Fibroblast of lung (primary cell): Measurements from ENCODE around the gene CHST11. TPM values are rescaled to one million over a fixed set of nuclear protein-coding genes. Genes with fewer than 3 reads are reported as not detected.

Source experiments
- DNase-seq, 2 donors: peaks; one replicate each; pipeline versions ENCODE4 v3.0.0 to v3.0.0-alpha.2; 2010; ENCODE audit warnings: low read depth in 2 of 2
- H2AFZ ChIP-seq: 2 replicates; pipeline ENCODE4 v1.5.1; 2012; ENCODE audit warnings: low read length, control low read depth, inconsistent platforms
- H3K27ac ChIP-seq: 2 replicates; pipeline ENCODE4 v1.5.1; 2011; ENCODE audit warnings: low read length, control low read depth; ENCODE audit not compliant: insufficient read depth
- H3K27me3 ChIP-seq: 2 replicates; pipeline ENCODE4 v1.5.1; 2011; ENCODE audit warnings: mild to moderate bottlenecking, low read length; ENCODE audit not compliant: control insufficient read depth, insufficient read depth
- H3K36me3 ChIP-seq: 2 replicates; pipeline ENCODE4 v1.5.1; 2011; ENCODE audit warnings: low read length; ENCODE audit not compliant: control insufficient read depth, insufficient read depth
- H3K4me1 ChIP-seq: 2 replicates; pipeline ENCODE4 v1.5.1; 2011; ENCODE audit warnings: low read length; ENCODE audit not compliant: control insufficient read depth, insufficient read depth; ENCODE audit errors: extremely low read depth
- H3K4me2 ChIP-seq: 2 replicates; pipeline ENCODE4 v1.5.1; 2011; ENCODE audit warnings: low read length, control low read depth; ENCODE audit not compliant: insufficient read depth; ENCODE audit errors: extremely low read depth
- H3K4me3 ChIP-seq, 4 experiments: fragments of 200-600 bp in 1 of 4; sonication (generic) in 1 of 4; replicated peaks in 1 of 4; 2 replicates each; pipeline ENCODE4 v1.5.1; 2011 to 2016; ENCODE audit warnings: low read length in 4 of 4, low read depth in 3 of 4, mild to moderate bottlenecking in 3 of 4, control low read depth in 2 of 4, inconsistent platforms in 1 of 4, mixed read lengths in 1 of 4; ENCODE audit not compliant: insufficient read depth in 1 of 4; ENCODE audit errors: control extremely low read depth in 1 of 4
- H3K79me2 ChIP-seq: 2 replicates; pipeline ENCODE4 v1.5.1; 2012; ENCODE audit warnings: mild to moderate bottlenecking, low read length, inconsistent platforms; ENCODE audit not compliant: control insufficient read depth, insufficient read depth
- H3K9ac ChIP-seq: 2 replicates; pipeline ENCODE4 v1.5.1; 2011; ENCODE audit warnings: mild to moderate bottlenecking, low read length, control low read depth; ENCODE audit not compliant: insufficient read depth
- H3K9me3 ChIP-seq: 2 replicates; pipeline ENCODE4 v1.5.1; 2012; ENCODE audit warnings: low read depth, low read length; ENCODE audit not compliant: control insufficient read depth, insufficient read depth
- H4K20me1 ChIP-seq: 2 replicates; pipeline ENCODE4 v1.5.1; 2011; ENCODE audit warnings: low read length; ENCODE audit not compliant: control insufficient read depth, insufficient read depth; ENCODE audit errors: extremely low read depth
- EZH2 ChIP-seq: IDR thresholded peaks from 2 replicates; pipeline ENCODE4 v1.5.1; 2012; ENCODE audit warnings: low read length, control low read depth, mild to moderate bottlenecking; ENCODE audit errors: missing control alignments
- polyA plus RNA-seq, 2 donors: library from polyadenylated mRNA; depleted of rRNA in 1 of 2; stranded (reverse) in 1 of 2; unstranded in 1 of 2; fragments of >200 nt; gene quantifications; 2 replicates each; pipeline ENCODE4 v1.2.1, GENCODE V29; 2011 to 2012; ENCODE audit warnings: missing spikeins in 1 of 2
- total RNA-seq: library from RNA; depleted of rRNA; stranded (reverse); fragments of >200 nt; gene quantifications from 2 replicates; pipeline ENCODE4 v1.2.1, GENCODE V29; 2014
- TF ChIP-seq, protein P1 (sequence below), 2 donors: IDR thresholded peaks in 1 of 2; conservative IDR thresholded peaks in 1 of 2; 1 replicate in 1 of 2; 2 replicates in 1 of 2; pipeline ENCODE4 v1.5.1; 2011 to 2012; ENCODE audit warnings: low read length in 2 of 2, control low read depth in 1 of 2, inconsistent platforms in 1 of 2, low read depth in 1 of 2, mild to moderate bottlenecking in 1 of 2

Gene CHST11
- total and polyA plus RNA-seq, 2 donors (not counting 1 experiment from before 2014, with no cell fraction given): 3.5 to 9.1 TPM

DNA sequence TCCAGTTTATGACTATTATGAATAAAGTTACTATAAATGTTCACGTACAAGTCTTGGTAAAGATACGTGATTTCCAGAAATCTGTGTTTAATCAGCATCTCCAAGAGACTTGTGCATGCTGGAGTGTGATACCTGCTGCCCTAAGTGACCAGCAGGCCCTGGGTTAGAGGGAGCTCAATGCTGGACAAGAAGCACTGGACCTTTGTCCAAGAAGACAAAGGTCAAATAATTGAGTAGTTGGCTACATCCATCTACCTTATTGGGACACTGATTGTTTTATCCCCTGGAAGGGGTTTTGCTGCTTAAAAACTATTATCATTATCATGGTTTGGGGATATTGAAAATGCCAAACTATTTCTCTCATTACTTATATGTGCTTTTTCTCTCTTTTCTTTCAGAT, 37.0 kb upstream of the CHST11 start:
- Histone ChIP-seq H3K4me3 (no peak overlapping the region), H3K79me2 (no peaks in the 10 kb centered on the region), H3K4me1 (no peaks in the 10 kb centered on the region), H3K36me3 (no peaks in the 10 kb centered on the region), H2AFZ (no peak overlapping the region), H3K27me3 (no peaks in the 10 kb centered on the region), H3K4me2 (no peak overlapping the region), H3K9ac (no peak overlapping the region), H3K27ac (no peak overlapping the region), H4K20me1 (no peaks in the 10 kb centered on the region), H3K9me3 (no peaks in the 10 kb centered on the region)
- no peak for DNase-seq
- no peak for TF ChIP-seq EZH2
- TF ChIP-seq, protein P1, sequence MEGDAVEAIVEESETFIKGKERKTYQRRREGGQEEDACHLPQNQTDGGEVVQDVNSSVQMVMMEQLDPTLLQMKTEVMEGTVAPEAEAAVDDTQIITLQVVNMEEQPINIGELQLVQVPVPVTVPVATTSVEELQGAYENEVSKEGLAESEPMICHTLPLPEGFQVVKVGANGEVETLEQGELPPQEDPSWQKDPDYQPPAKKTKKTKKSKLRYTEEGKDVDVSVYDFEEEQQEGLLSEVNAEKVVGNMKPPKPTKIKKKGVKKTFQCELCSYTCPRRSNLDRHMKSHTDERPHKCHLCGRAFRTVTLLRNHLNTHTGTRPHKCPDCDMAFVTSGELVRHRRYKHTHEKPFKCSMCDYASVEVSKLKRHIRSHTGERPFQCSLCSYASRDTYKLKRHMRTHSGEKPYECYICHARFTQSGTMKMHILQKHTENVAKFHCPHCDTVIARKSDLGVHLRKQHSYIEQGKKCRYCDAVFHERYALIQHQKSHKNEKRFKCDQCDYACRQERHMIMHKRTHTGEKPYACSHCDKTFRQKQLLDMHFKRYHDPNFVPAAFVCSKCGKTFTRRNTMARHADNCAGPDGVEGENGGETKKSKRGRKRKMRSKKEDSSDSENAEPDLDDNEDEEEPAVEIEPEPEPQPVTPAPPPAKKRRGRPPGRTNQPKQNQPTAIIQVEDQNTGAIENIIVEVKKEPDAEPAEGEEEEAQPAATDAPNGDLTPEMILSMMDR (conservative IDR thresholded peaks at IDR 0.05 in 1 of 2, IDR thresholded peaks at IDR 0.05 in 1 of 2; ENCODE audit: low read depth in 1 of 2, low read length in 2 of 2): no peak

DNA sequence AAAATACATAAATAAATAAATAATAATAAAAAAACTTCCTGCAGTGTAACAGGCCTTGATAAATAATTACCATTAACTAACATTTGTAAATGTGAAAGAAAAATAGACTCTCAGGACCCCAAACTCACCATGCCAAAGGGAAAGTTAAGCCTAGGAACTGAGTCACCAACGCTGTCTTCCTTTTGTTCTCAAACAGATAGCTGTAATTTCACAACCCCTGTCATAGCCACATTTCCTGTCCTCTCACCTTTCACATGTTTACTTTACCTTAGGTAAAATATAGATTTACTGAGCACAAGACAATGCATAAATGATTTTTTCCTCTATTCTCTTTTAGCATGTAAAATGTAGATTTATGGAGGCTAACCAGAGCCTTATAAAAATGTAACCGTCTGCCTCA, 35.9 kb upstream of the CHST11 start:
- H3K27me3 ChIP-seq: no peaks in the 10 kb centered on the region
- H3K4me3 ChIP-seq: no peak overlapping the region
- no peaks in the 10 kb centered on the region for H3K79me2 ChIP-seq
- H3K9ac ChIP-seq: no peak overlapping the region
- TF ChIP-seq, protein P1 (conservative IDR thresholded peaks at IDR 0.05 in 1 of 2, IDR thresholded peaks at IDR 0.05 in 1 of 2; ENCODE audit: low read depth in 1 of 2, low read length in 2 of 2): no peak
- TF ChIP-seq EZH2: no peak
- no peak overlapping the region for H3K4me2 ChIP-seq
- no peaks in the 10 kb centered on the region for H4K20me1 ChIP-seq
- DNase-seq: no peak
- H2AFZ ChIP-seq: no peak overlapping the region
- no peaks in the 10 kb centered on the region for H3K36me3 ChIP-seq
- no peaks in the 10 kb centered on the region for H3K9me3 ChIP-seq
- H3K4me1 ChIP-seq: no peaks in the 10 kb centered on the region
- H3K27ac ChIP-seq: no peak overlapping the region

- Histone ChIP-seq H3K36me3 (no peaks in the 10 kb centered on the region), H3K9ac (no peak overlapping the region), H3K27me3 (no peaks in the 10 kb centered on the region), H3K4me2 (no peak overlapping the region), H3K4me3 (no peak overlapping the region), H3K27ac (no peak overlapping the region), H3K4me1 (no peaks in the 10 kb centered on the region), H3K79me2 (no peaks in the 10 kb centered on the region), H3K9me3 (no peaks in the 10 kb centered on the region), H4K20me1 (no peaks in the 10 kb centered on the region), H2AFZ (no peak overlapping the region)
- TF ChIP-seq, protein P1 (conservative IDR thresholded peaks at IDR 0.05 in 1 of 2, IDR thresholded peaks at IDR 0.05 in 1 of 2; ENCODE audit: low read depth in 1 of 2, low read length in 2 of 2): no peak
- no peak for TF ChIP-seq EZH2
- no peak for DNase-seq
These were observed 35.4 kb upstream of the CHST11 start for GRCh38 chr12:104421343-104421742.
